Measurements from ENCODE around the gene CEP68. TPM values are rescaled to one million over a fixed set of nuclear protein-coding genes. Genes with fewer than 3 reads are reported as not detected.
"Not testable (repeated sequence)": the region's sequence is repeated elsewhere in the genome, so short reads cannot be mapped to it uniquely, and the experiment has no call there.

The CEP68 gene
- polyA plus RNA-seq, 1 experiment = 11.7 TPM

GRCh38 chr2:65113816-65114215 lies 57.6 kb downstream of the CEP68 start:
- ChIA-PET POLR2A (interaction anchor here (0.5 kb wide), 1 partner anchor 12 kb away, joined by 3 read pairs; no protein-coding TSS in a partner anchor), CTCF (interaction anchor here (0.8 to 1.5 kb wide), 2 partner anchors 56 to 73 kb away, joined by 3 read pairs; no protein-coding TSS in a partner anchor)
- TF ChIP-seq CTCF (IDR thresholded peaks at IDR 0.05; ENCODE audit: insufficient read depth, low read depth, low read length) = no peak
- Histone ChIP-seq H3K27me3 (ENCODE audit: control insufficient read depth, insufficient read depth, low read length) (no peaks in the 10 kb centered on the region), H3K36me3 (ENCODE audit: control insufficient read depth, insufficient read depth, low read length) (no peaks in the 10 kb centered on the region), H3K4me3 (ENCODE audit: low read depth, low read length) (no peak overlapping the region)
- DNase-seq (ENCODE audit: low read depth) = no peak

GRCh38 chr2:65114921-65115320 lies 58.7 kb downstream of the CEP68 start:
- Histone ChIP-seq H3K36me3 (ENCODE audit: control insufficient read depth, insufficient read depth, low read length) (no peaks in the 10 kb centered on the region), H3K4me3 (ENCODE audit: low read depth, low read length) (no peak overlapping the region), H3K27me3 (ENCODE audit: control insufficient read depth, insufficient read depth, low read length) (no peaks in the 10 kb centered on the region)
- POLR2A ChIA-PET = no interaction called here
- TF ChIP-seq CTCF (IDR thresholded peaks at IDR 0.05; ENCODE audit: insufficient read depth, low read depth, low read length) = no peak
- DNase-seq (ENCODE audit: low read depth) = no peak
- CTCF ChIA-PET = no interaction called here

GRCh38 chr2:65116645-65117044 lies 60.4 kb downstream of the CEP68 start:
- POLR2A ChIA-PET = no interaction called here
- Histone ChIP-seq H3K27me3 (ENCODE audit: control insufficient read depth, insufficient read depth, low read length) (no peaks in the 10 kb centered on the region), H3K36me3 (ENCODE audit: control insufficient read depth, insufficient read depth, low read length) (no peaks in the 10 kb centered on the region), H3K4me3 (ENCODE audit: low read depth, low read length) (no peak overlapping the region)
- CTCF ChIA-PET = no interaction called here
- TF ChIP-seq CTCF (IDR thresholded peaks at IDR 0.05; ENCODE audit: insufficient read depth, low read depth, low read length) = no peak
- DNase-seq (ENCODE audit: low read depth) = no peak

- ChIA-PET CTCF (no interaction called here), POLR2A (interaction anchor here (0.6 kb wide), 2 partner anchors 97 to 227 kb away, joined by 9 to 13 read pairs; no protein-coding TSS in a partner anchor)
- no peak overlapping the region for H3K4me3 ChIP-seq (ENCODE audit: low read depth, low read length)
- no peak for TF ChIP-seq CTCF (IDR thresholded peaks at IDR 0.05; ENCODE audit: insufficient read depth, low read depth, low read length)
- H3K27me3 ChIP-seq (ENCODE audit: control insufficient read depth, insufficient read depth, low read length) = no peaks in the 10 kb centered on the region
- no peak for DNase-seq (ENCODE audit: low read depth)
- H3K36me3 ChIP-seq (ENCODE audit: control insufficient read depth, insufficient read depth, low read length) = no peaks in the 10 kb centered on the region
These were observed 64.9 kb downstream of the CEP68 start for GRCh38 chr2:65120990-65121693.

GRCh38 chr2:65122313-65122712 lies 66.1 kb downstream of the CEP68 start:
- CTCF ChIA-PET = no interaction called here
- POLR2A ChIA-PET = no interaction called here
- no peak for TF ChIP-seq CTCF (IDR thresholded peaks at IDR 0.05; ENCODE audit: insufficient read depth, low read depth, low read length)

GRCh38 chr2:65125457-65125856 lies 69.2 kb downstream of the CEP68 start:
- POLR2A ChIA-PET; DNase-seq (ENCODE audit: low read depth); H3K27me3 ChIP-seq (ENCODE audit: control insufficient read depth, insufficient read depth, low read length); CTCF ChIA-PET; H3K36me3 ChIP-seq (ENCODE audit: control insufficient read depth, insufficient read depth, low read length); H3K4me3 ChIP-seq (ENCODE audit: low read depth, low read length): not testable (repeated sequence)

More at GRCh38 chr2:65122313-65122712, 66.1 kb downstream of the CEP68 start:
- Histone ChIP-seq H3K36me3 (ENCODE audit: control insufficient read depth, insufficient read depth, low read length) (no peaks in the 10 kb centered on the region), H3K27me3 (ENCODE audit: control insufficient read depth, insufficient read depth, low read length) (no peaks in the 10 kb centered on the region), H3K4me3 (ENCODE audit: low read depth, low read length) (no peak overlapping the region)
- DNase-seq (ENCODE audit: low read depth) = no peak
